ENCODE measurements around the gene HMGCR.

GRCh38 chr5:75367401-75367800, 30.4 kb downstream of the HMGCR start:
- TF ChIP-seq, protein P1, sequence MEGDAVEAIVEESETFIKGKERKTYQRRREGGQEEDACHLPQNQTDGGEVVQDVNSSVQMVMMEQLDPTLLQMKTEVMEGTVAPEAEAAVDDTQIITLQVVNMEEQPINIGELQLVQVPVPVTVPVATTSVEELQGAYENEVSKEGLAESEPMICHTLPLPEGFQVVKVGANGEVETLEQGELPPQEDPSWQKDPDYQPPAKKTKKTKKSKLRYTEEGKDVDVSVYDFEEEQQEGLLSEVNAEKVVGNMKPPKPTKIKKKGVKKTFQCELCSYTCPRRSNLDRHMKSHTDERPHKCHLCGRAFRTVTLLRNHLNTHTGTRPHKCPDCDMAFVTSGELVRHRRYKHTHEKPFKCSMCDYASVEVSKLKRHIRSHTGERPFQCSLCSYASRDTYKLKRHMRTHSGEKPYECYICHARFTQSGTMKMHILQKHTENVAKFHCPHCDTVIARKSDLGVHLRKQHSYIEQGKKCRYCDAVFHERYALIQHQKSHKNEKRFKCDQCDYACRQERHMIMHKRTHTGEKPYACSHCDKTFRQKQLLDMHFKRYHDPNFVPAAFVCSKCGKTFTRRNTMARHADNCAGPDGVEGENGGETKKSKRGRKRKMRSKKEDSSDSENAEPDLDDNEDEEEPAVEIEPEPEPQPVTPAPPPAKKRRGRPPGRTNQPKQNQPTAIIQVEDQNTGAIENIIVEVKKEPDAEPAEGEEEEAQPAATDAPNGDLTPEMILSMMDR (conservative IDR thresholded peaks at IDR 0.05 in 1 of 2, IDR thresholded peaks at IDR 0.05 in 1 of 2; ENCODE audit: extremely low read depth in 1 of 2, insufficient read depth in 1 of 2, low read depth in 1 of 2, low read length in 2 of 2), result no peak
- no peak for TF ChIP-seq EZH2 (IDR thresholded peaks at IDR 0.05; ENCODE audit: borderline replicate concordance, low read length)

Data from mammary epithelial cell (primary cell).